Adrenal gland (tissue), 12 donors: ENCODE data around the gene CCDC192. TPM values are rescaled to one million over a fixed set of nuclear protein-coding genes. Genes with fewer than 3 reads are reported as not detected.

ENCODE experiments used
- DNase-seq, 7 donors: peaks; one replicate each; pipeline ENCODE4 v3.0.0-alpha.2; 2019 to 2020
- H3K27ac ChIP-seq, 5 donors: fragments of 200-600 bp; sonication (generic) in 4 of 5; 1 replicate in 3 of 5; 2 replicates in 2 of 5; pipeline versions ENCODE4 v1.5.1 to v1.8.0; 2016 to 2020; ENCODE audit warnings: mild to moderate bottlenecking in 1 of 5
- H3K27me3 ChIP-seq: fragments of 200-600 bp; 2 replicates; pipeline ENCODE4 v1.8.0; 2021
- H3K36me3 ChIP-seq, 2 donors: fragments of 200-600 bp; replicated peaks in 1 of 2; 1 replicate in 1 of 2; 2 replicates in 1 of 2; pipeline versions ENCODE4 v1.5.1 to v1.8.0; 2018 to 2022
- H3K4me1 ChIP-seq, 2 donors: fragments of 200-600 bp; replicated peaks in 1 of 2; 1 replicate in 1 of 2; 2 replicates in 1 of 2; pipeline versions ENCODE4 v1.5.1 to v1.8.0; 2018 to 2021
- H3K4me3 ChIP-seq, 4 donors: fragments of 200-600 bp; sonication (generic) in 3 of 4; one replicate each; pipeline ENCODE4 v1.5.1; 2016 to 2018
- H3K9me3 ChIP-seq, 3 donors: fragments of 200-600 bp; sonication (generic) in 1 of 3; replicated peaks in 1 of 3; 1 replicate in 2 of 3; 2 replicates in 1 of 3; pipeline versions ENCODE4 v1.5.1 to v1.8.0; 2016 to 2021
- CTCF ChIP-seq, 6 experiments: fragments of 450-650 bp in 4 of 6; fragments of 200-600 bp in 2 of 6; sonication (generic) in 1 of 6; IDR thresholded peaks; 1 replicate in 5 of 6; 2 replicates in 1 of 6; pipeline versions ENCODE4 v1.5.1 to v1.8.0; 2016 to 2021; ENCODE audit warnings: antibody characterized with exemption in 6 of 6, mild to moderate bottlenecking in 2 of 6, moderate library complexity in 1 of 6
- POLR2A ChIP-seq, 2 donors: fragments of 450-650 bp; IDR thresholded peaks; one replicate each; pipeline ENCODE4 v1.6.1; 2017; ENCODE audit warnings: antibody characterized with exemption in 2 of 2, mild to moderate bottlenecking in 2 of 2, moderate library complexity in 1 of 2
- WGBS, 4 donors: extraction: QIAGEN DNeasy Blood & Tissue Kit in 2 of 4; methylation state at CpG; one replicate each; pipeline versions ENCODE4 v1.1.5 to v1.1.7; 2013 to 2017; 5-methylcytosine and 5-hydroxymethylcytosine counted together
- intact Hi-C, 2 donors: fragments of 100-400 bp; cut with DNase I; formaldehyde crosslinking; loops; one replicate each; pipeline versions ENCODE4 v1.14.1 to v1.15.0; 2022 to 2023
- polyA plus RNA-seq, 3 donors: library from polyadenylated mRNA; stranded (reverse); fragments of 200-250 nt in 2 of 3; fragments of 350-450 nt in 1 of 3; fragmentation: Illumina TruSeq in 1 of 3; extraction: RNeasy Lipid Tissue Mini Kit (QIAGEN cat#74804) in 1 of 3; gene quantifications; one replicate each; pipeline ENCODE4 v1.2.3, GENCODE V29; 2013 to 2014
- total RNA-seq, 9 donors: library from RNA; depleted of rRNA in 4 of 9; stranded (reverse); fragments of >200 nt in 4 of 9; fragments of 120-200 nt in 1 of 9; fragmentation: NEBNext Ultra II Directional in 1 of 9; extraction: Animal tissue kit (Norgen Biotek cat#: 25700) in 1 of 9; gene quantifications; one replicate each; pipeline versions ENCODE4 v1.1.0 to v1.2.4, GENCODE V29; 2013 to 2023
- donor health status: healthy with polysubstance abuse.
- donor health status: Bipolar disorder and iron deficiency.
- donor health status: DM: yes; HTN: yes; CAD: no.
- donor health status: DM: no; HTN: no; CAD: no.
- donor health status: DM: no; HTN: no; CAD: no.
- donor health status: DM: yes; HTN: yes; CAD: no.

Gene CCDC192
- total and polyA plus RNA-seq, 12 donors: 0.35 to 0.56 (median 0.46) TPM; not detected in 8

- Histone ChIP-seq H3K27me3 (no peaks in the 10 kb centered on the region), H3K4me1 (peaks cover 0 to 24% of the 10 kb centered on the region in 2 donors), H3K4me3 (no peak overlapping the region), H3K9me3 (no peaks in the 10 kb centered on the region), H3K36me3 (no peaks in the 10 kb centered on the region), H3K27ac (no peak overlapping the region)
- peak; percentile 67 to 87 (median 80) for DNase-seq
- 32 to 35% (median 33%) methylated on average over 3 of the region's 3 CpGs for WGBS, 4 donors
- intact Hi-C loops: no loop called here
- TF ChIP-seq CTCF (IDR thresholded peaks at IDR 0.05): no peak
- no peak for TF ChIP-seq POLR2A (IDR thresholded peaks at IDR 0.05)
Observed at GRCh38 chr5:127959152-127959764, 256.1 kb downstream of the CCDC192 start.

- 62 to 84% (median 77%) methylated on average over 1 of the region's 1 CpG for WGBS, 4 donors
- H3K36me3 ChIP-seq: no peaks in the 10 kb centered on the region
- DNase-seq: peak in 1 of 7 donors; percentile 13
- TF ChIP-seq CTCF (IDR thresholded peaks at IDR 0.05) (no peak), POLR2A (IDR thresholded peaks at IDR 0.05) (no peak)
- H3K27me3 ChIP-seq: no peaks in the 10 kb centered on the region
- no peaks in the 10 kb centered on the region for H3K9me3 ChIP-seq
- intact Hi-C loops: no loop called here
- H3K4me1 ChIP-seq: peaks cover 0 to 24% of the 10 kb centered on the region in 2 donors
- H3K27ac ChIP-seq: no peak overlapping the region
- H3K4me3 ChIP-seq: no peak overlapping the region
Observed at GRCh38 chr5:127960270-127960691, 257.1 kb downstream of the CCDC192 start.

GRCh38 chr5:127961006-127961762 lies 258.0 kb downstream of the CCDC192 start:
- intact Hi-C loops: no loop called here
- H3K27me3 ChIP-seq: no peaks in the 10 kb centered on the region
- H3K9me3 ChIP-seq: no peaks in the 10 kb centered on the region
- TF ChIP-seq CTCF (IDR thresholded peaks at IDR 0.05) (no peak), POLR2A (IDR thresholded peaks at IDR 0.05) (no peak)
- peaks cover 0 to 24% of the 10 kb centered on the region in 2 donors for H3K4me1 ChIP-seq
- DNase-seq: no peak
- WGBS, 4 donors: 89 to 93% (median 91%) methylated on average over 2 of the region's 2 CpGs
- no peaks in the 10 kb centered on the region for H3K36me3 ChIP-seq
- no peak overlapping the region for H3K4me3 ChIP-seq
- peak overlapping the region in 1 of 5 donors; percentile 44 for H3K27ac ChIP-seq

GRCh38 chr5:127961763-127962145 lies 258.6 kb downstream of the CCDC192 start:
- Histone ChIP-seq H3K9me3 (no peaks in the 10 kb centered on the region), H3K27me3 (no peaks in the 10 kb centered on the region), H3K4me1 (peaks cover 0 to 24% of the 10 kb centered on the region in 2 donors), H3K4me3 (no peak overlapping the region), H3K27ac (no peak overlapping the region), H3K36me3 (no peaks in the 10 kb centered on the region)
- TF ChIP-seq POLR2A (IDR thresholded peaks at IDR 0.05) (no peak), CTCF (IDR thresholded peaks at IDR 0.05) (no peak)
- 95 to 96% (median 95%) methylated on average over 3 of the region's 3 CpGs for WGBS, 4 donors
- intact Hi-C loops: no loop called here
- DNase-seq: no peak
